ENCODE measurements around the gene OR5B2.
"Not testable (repeated sequence)": the region's sequence is repeated elsewhere in the genome, so short reads cannot be mapped to it uniquely, and the experiment has no call there.

DNA sequence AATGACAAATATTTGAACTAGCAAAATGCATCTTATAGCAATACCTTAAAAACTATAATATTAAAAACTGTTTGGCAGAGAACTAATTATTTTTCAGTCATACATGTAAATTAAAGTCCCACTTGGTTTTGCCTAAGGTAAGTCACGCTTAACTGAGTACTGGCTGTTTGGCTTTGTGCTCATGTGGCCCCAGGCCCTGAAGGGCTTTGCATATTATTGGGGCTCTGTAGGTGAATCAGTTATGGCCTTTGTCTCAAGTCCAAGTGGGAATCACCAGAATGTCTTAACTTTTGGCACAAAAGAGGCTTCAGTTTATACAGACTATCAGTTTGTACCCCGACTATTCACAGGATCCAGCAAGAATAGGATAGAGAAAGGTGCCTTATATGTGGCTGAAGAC, 28.3 kb downstream of the OR5B2 start:
- TF ChIP-seq, protein P1, sequence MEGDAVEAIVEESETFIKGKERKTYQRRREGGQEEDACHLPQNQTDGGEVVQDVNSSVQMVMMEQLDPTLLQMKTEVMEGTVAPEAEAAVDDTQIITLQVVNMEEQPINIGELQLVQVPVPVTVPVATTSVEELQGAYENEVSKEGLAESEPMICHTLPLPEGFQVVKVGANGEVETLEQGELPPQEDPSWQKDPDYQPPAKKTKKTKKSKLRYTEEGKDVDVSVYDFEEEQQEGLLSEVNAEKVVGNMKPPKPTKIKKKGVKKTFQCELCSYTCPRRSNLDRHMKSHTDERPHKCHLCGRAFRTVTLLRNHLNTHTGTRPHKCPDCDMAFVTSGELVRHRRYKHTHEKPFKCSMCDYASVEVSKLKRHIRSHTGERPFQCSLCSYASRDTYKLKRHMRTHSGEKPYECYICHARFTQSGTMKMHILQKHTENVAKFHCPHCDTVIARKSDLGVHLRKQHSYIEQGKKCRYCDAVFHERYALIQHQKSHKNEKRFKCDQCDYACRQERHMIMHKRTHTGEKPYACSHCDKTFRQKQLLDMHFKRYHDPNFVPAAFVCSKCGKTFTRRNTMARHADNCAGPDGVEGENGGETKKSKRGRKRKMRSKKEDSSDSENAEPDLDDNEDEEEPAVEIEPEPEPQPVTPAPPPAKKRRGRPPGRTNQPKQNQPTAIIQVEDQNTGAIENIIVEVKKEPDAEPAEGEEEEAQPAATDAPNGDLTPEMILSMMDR (conservative IDR thresholded peaks at IDR 0.05; ENCODE audit: low read length): not testable (repeated sequence)
- TF ChIP-seq EZH2phosphoT487 (IDR thresholded peaks at IDR 0.05; ENCODE audit: borderline replicate concordance, low read depth, low read length): not testable (repeated sequence)

Measured in OCI-LY7 (cell line).